ENCODE measurements around the gene OSMR. TPM values are rescaled to one million over a fixed set of nuclear protein-coding genes. Genes with fewer than 3 reads are reported as not detected.

Gene OSMR
- total RNA-seq, 1 experiment from 2014 or later: 1.6 TPM

DNA sequence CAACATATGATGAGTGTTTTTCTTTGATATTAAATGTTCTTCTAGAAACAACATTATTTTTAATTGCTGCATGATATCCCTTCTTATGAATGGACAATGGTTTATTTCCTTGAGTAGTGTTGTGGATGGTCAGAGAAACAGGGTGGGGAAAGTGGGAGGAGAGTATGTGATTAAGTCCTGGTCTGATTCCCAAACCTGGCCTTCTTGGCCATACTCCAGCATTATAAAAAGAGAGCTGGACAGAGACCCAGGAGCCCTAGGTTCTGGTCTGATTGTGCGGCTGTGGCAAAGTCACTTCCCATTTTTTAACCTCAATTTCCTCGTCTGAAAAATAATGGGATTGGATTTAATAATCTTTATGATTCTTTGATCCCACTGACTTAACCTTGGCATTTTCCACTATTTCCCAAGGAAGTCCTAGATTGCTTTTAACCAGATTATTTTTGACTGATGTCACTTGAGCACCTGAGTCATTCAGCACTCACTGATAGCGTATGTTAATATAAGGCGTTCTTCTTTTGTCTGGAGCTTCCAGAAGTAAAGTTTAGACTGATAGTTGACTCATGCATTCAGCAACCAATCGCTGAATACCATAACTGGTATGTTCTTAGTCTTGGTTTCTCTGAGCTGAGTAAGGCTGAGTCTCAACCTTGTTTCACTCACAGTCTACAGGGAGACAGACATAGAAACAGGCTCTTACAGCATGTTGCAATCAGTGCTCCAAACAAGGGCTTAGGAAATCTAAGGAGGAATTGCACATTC, 26.2 kb downstream of the OSMR start:
- no peak overlapping the region for H2BK12ac ChIP-seq (ENCODE audit: insufficient read length, low read depth, low read length)
- no peak overlapping the region for H3K9ac ChIP-seq (ENCODE audit: extremely low read depth, insufficient read length, low read length)
- no peaks in the 10 kb centered on the region for H3K27me3 ChIP-seq (ENCODE audit: insufficient read depth, low read length)
- no peak overlapping the region for H3K18ac ChIP-seq (ENCODE audit: insufficient read length, low read depth, low read length)
- no peak overlapping the region for H2BK15ac ChIP-seq (ENCODE audit: low read depth, low read length)
- H3K9me3 ChIP-seq (ENCODE audit: control insufficient read depth, low read depth, low read length): no peaks in the 10 kb centered on the region
- H4K91ac ChIP-seq (ENCODE audit: insufficient read length, low read depth, low read length): no peak overlapping the region
- H3K27ac ChIP-seq (ENCODE audit: insufficient read length, low read depth, low read length): no peak overlapping the region
- no peak overlapping the region for H4K8ac ChIP-seq (replicated peaks; ENCODE audit: insufficient read length, low read depth, low read length)
- no peak overlapping the region for H3K4me2 ChIP-seq (ENCODE audit: insufficient read depth, insufficient read length, low read length)
- TF ChIP-seq, protein P1, sequence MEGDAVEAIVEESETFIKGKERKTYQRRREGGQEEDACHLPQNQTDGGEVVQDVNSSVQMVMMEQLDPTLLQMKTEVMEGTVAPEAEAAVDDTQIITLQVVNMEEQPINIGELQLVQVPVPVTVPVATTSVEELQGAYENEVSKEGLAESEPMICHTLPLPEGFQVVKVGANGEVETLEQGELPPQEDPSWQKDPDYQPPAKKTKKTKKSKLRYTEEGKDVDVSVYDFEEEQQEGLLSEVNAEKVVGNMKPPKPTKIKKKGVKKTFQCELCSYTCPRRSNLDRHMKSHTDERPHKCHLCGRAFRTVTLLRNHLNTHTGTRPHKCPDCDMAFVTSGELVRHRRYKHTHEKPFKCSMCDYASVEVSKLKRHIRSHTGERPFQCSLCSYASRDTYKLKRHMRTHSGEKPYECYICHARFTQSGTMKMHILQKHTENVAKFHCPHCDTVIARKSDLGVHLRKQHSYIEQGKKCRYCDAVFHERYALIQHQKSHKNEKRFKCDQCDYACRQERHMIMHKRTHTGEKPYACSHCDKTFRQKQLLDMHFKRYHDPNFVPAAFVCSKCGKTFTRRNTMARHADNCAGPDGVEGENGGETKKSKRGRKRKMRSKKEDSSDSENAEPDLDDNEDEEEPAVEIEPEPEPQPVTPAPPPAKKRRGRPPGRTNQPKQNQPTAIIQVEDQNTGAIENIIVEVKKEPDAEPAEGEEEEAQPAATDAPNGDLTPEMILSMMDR (conservative IDR thresholded peaks at IDR 0.05): no peak
- H3K23ac ChIP-seq (ENCODE audit: insufficient read length, low read depth, low read length): no peak overlapping the region
- peaks cover 10% of the 10 kb centered on the region in 2 experiments for H3K4me1 Mint-ChIP-seq
- peaks cover 0 to 7% (median 6%) of the 10 kb centered on the region in 3 experiments; a peak in 2 of 7 replicates for H3K36me3 Mint-ChIP-seq (ENCODE audit: insufficient read depth in 1 of 3, low read depth in 3 of 3)
- H3T11ph ChIP-seq (ENCODE audit: low read length): no peak overlapping the region
- no peak overlapping the region for H3K14ac ChIP-seq (ENCODE audit: insufficient read depth, low read length)
- H3K56ac ChIP-seq (ENCODE audit: insufficient read length, low read depth, low read length): no peak overlapping the region
- no peak overlapping the region for H2BK20ac ChIP-seq (ENCODE audit: low read depth, low read length, poor library complexity, severe bottlenecking)
- H3K79me1 ChIP-seq (ENCODE audit: insufficient read depth, low read depth, low read length, poor library complexity, severe bottlenecking): no peaks in the 10 kb centered on the region
- peaks cover 5 to 7% of the 10 kb centered on the region in 2 experiments; a peak in 3 of 5 replicates for H3K9me3 Mint-ChIP-seq
- no peaks in the 10 kb centered on the region for H3K27me3 Mint-ChIP-seq (ENCODE audit: low read depth)
- H3K4me1 ChIP-seq (ENCODE audit: insufficient read depth, low read length): no peaks in the 10 kb centered on the region; the same call in 1 of the 2 replicates
- WGBS (ENCODE audit: extremely low coverage, insufficient read length, low lambda C conversion rate): no CpG with 5 or more reads among the region's 5 CpGs
- no peaks in the 10 kb centered on the region for H3K23me2 ChIP-seq (ENCODE audit: insufficient read length, low read depth, low read length, poor library complexity, severe bottlenecking)
- no peaks in the 10 kb centered on the region for H4K20me1 ChIP-seq (ENCODE audit: control insufficient read depth, insufficient read depth, insufficient read length)
- H4K5ac ChIP-seq (ENCODE audit: insufficient read length, low read depth, low read length): no peak overlapping the region
- DNase-seq: no peak
- no peak overlapping the region for H2BK5ac ChIP-seq (ENCODE audit: insufficient read length, low read length)
- H3K27ac Mint-ChIP-seq: no peak overlapping the region
- H3K79me2 ChIP-seq (ENCODE audit: insufficient read depth, low read length): no peaks in the 10 kb centered on the region
- no peak overlapping the region for H3K4ac ChIP-seq (ENCODE audit: low read depth, low read length)
- H2BK120ac ChIP-seq (ENCODE audit: low read depth, low read length, poor library complexity, severe bottlenecking): no peak overlapping the region
- H2AK5ac ChIP-seq (ENCODE audit: insufficient read length, low read length): no peak overlapping the region
- H3K4me3 Mint-ChIP-seq: no peak overlapping the region
- H2AFZ ChIP-seq (ENCODE audit: low read length): no peak overlapping the region

All from H9 (cell line).